IMR-90 (cell line): Measurements from ENCODE around the gene SHLD1.

Experiments used
- CTCF ChIP-seq: conservative IDR thresholded peaks from 2 replicates; pipeline ENCODE4 v1.5.1; 2012; ENCODE audit warnings: mild to moderate bottlenecking, low read depth, low read length, improper control_type of control experiment
- ELK1 ChIP-seq: fragments of 150-350 bp; IDR thresholded peaks from 2 replicates; pipeline ENCODE4 v1.6.1; 2016; ENCODE audit warnings: low read depth, mild to moderate bottlenecking, low read length, moderate library complexity, borderline replicate concordance
- FOS ChIP-seq: fragments of 150-350 bp; IDR thresholded peaks from 2 replicates; pipeline ENCODE4 v1.6.1; 2016; ENCODE audit warnings: low read depth, low read length
- NFE2L2 ChIP-seq: fragments of 150-350 bp; IDR thresholded peaks from 2 replicates; pipeline ENCODE4 v1.6.1; 2016; ENCODE audit warnings: low read depth, mild to moderate bottlenecking, low read length
- POLR2A ChIP-seq: IDR thresholded peaks from 2 replicates; pipeline ENCODE4 v1.6.1; 2012; ENCODE audit warnings: mild to moderate bottlenecking, low read depth, low read length
- RAD21 ChIP-seq: IDR thresholded peaks from 2 replicates; pipeline ENCODE4 v1.6.1; 2012; ENCODE audit warnings: low read length, improper control_type of control experiment

GRCh38 chr20:5910186-5910585 is 160.0 kb downstream of the SHLD1 start:
- TF ChIP-seq CTCF (no peak), ELK1 (no peak), FOS (no peak), POLR2A (no peak), NFE2L2 (no peak), RAD21 (no peak)
